Astrocyte of the cerebellum (primary cell): ENCODE results near the gene APCDD1.

Source experiments
- DNase-seq: peaks from one replicate; pipeline ENCODE4 v3.0.0-alpha.2; 2011; ENCODE audit warnings: low read depth
- H3K4me3 ChIP-seq: 2 replicates; pipeline ENCODE4 v1.5.1; 2011; ENCODE audit warnings: mild to moderate bottlenecking, low read depth, low read length, moderate library complexity
- in situ Hi-C: cut with HindIII; loops from 2 replicates; pipeline ENCODE4 v1.10.0; 2017; ENCODE audit warnings: low sequenced_read_pairs
- TF ChIP-seq, protein P1 (sequence below): IDR thresholded peaks from 2 replicates; pipeline ENCODE4 v1.5.1; 2012; ENCODE audit warnings: low read length, low read depth, moderate library complexity, mild to moderate bottlenecking; ENCODE audit errors: missing control alignments

APCDD1 gene

GRCh38 chr18:10482363-10482984 lies 28.0 kb downstream of the APCDD1 start:
- in situ Hi-C loops: no loop called here
- no peak overlapping the region for H3K4me3 ChIP-seq
- TF ChIP-seq, protein P1, sequence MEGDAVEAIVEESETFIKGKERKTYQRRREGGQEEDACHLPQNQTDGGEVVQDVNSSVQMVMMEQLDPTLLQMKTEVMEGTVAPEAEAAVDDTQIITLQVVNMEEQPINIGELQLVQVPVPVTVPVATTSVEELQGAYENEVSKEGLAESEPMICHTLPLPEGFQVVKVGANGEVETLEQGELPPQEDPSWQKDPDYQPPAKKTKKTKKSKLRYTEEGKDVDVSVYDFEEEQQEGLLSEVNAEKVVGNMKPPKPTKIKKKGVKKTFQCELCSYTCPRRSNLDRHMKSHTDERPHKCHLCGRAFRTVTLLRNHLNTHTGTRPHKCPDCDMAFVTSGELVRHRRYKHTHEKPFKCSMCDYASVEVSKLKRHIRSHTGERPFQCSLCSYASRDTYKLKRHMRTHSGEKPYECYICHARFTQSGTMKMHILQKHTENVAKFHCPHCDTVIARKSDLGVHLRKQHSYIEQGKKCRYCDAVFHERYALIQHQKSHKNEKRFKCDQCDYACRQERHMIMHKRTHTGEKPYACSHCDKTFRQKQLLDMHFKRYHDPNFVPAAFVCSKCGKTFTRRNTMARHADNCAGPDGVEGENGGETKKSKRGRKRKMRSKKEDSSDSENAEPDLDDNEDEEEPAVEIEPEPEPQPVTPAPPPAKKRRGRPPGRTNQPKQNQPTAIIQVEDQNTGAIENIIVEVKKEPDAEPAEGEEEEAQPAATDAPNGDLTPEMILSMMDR: no peak
- no peak for DNase-seq

- TF ChIP-seq, protein P1: no peak
- no peak for DNase-seq
- in situ Hi-C loops: no loop called here
- H3K4me3 ChIP-seq: no peak overlapping the region
These were observed 28.8 kb downstream of the APCDD1 start for GRCh38 chr18:10482985-10483949.

DNA sequence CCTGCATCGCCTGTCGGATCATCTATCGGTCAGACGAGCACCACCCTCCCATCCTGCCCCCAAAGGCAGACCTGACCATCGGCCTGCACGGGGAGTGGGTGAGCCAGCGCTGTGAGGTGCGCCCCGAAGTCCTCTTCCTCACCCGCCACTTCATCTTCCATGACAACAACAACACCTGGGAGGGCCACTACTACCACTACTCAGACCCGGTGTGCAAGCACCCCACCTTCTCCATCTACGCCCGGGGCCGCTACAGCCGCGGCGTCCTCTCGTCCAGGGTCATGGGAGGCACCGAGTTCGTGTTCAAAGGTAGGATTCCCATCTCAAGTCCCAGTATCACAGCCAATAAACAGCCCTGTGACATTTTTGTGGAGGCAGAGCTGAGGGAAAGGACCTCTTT lies 31.0 kb downstream of the APCDD1 start:
- in situ Hi-C loops: no loop called here
- DNase-seq: no peak
- TF ChIP-seq, protein P1: no peak
- H3K4me3 ChIP-seq: no peak overlapping the region

DNA sequence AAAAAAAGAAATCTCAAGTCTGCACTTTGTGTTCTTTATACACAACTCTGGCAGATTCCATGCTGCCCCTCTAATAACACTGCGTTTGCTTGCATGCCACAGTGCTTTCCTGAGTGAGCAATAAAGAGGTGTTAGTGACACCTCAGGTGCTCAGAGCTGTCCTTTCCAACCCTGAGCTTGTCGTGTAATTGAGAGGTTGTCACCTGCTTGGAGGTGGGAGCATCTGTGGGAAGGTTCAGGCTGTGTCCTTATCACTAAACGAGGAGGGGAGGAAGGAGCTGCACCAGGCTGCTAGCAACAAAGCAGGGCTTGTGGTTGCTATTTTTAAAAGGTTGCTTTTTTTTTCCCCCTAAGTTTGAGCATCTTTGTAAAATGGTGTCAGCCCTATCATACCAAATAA lies 31.9 kb downstream of the APCDD1 start:
- H3K4me3 ChIP-seq: no peak overlapping the region
- in situ Hi-C loops: no loop called here
- DNase-seq: no peak
- TF ChIP-seq, protein P1: no peak

GRCh38 chr18:10487154-10487553 lies 32.7 kb downstream of the APCDD1 start:
- in situ Hi-C loops: no loop called here
- no peak for DNase-seq
- TF ChIP-seq, protein P1: no peak
- H3K4me3 ChIP-seq: no peak overlapping the region

DNA sequence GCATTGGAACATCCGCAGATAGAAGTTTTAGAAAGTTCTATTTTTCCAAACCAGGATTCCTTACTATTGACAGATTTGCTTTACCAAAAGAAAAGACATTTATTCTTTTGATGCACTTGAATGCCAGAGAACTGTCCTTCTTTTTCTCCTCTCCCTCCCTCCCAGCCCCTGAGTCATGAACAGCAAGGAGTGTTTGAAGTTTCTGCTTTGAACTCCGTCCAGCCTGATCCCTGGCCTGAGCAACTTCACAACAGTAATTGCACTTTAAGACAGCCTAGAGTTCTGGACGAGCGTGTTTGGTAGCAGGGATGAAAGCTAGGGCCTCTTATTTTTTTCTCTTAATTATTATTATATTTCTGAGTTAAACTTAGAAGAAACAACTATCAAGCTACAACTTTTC lies 33.6 kb downstream of the APCDD1 start:
- in situ Hi-C loops: no loop called here
- TF ChIP-seq, protein P1: no peak
- H3K4me3 ChIP-seq: no peak overlapping the region
- peak; percentile 62 for DNase-seq
